HFFc6 (cell line): Measurements from ENCODE around the gene MYT1. TPM values are rescaled to one million over a fixed set of nuclear protein-coding genes. Genes with fewer than 3 reads are reported as not detected.
A peak's percentile ranks its signal among the peaks of the same experiment; 100 is the strongest.
"Not testable (repeated sequence)": the region's sequence is repeated elsewhere in the genome, so short reads cannot be mapped to it uniquely, and the experiment has no call there.

Experiments used
- DNase-seq: peaks from one replicate; pipeline ENCODE4 v3.0.0-alpha.2; 2018
- H3K27ac Mint-ChIP-seq: 2 replicates; pipeline ENCODE4 v1.8.0; 2020; ENCODE audit warnings: mild to moderate bottlenecking, mixed read lengths
- H3K27me3 Mint-ChIP-seq: 2 replicates; pipeline ENCODE4 v1.8.0; 2021; ENCODE audit warnings: mild to moderate bottlenecking, moderate library complexity, mixed read lengths; ENCODE audit not compliant: insufficient read depth
- H3K36me3 Mint-ChIP-seq: 2 replicates; pipeline ENCODE4 v1.8.0; 2021; ENCODE audit warnings: low read depth, mixed read lengths
- H3K4me1 Mint-ChIP-seq: 2 replicates; pipeline ENCODE4 v1.8.0; 2020; ENCODE audit warnings: low read depth, mixed read lengths
- H3K4me3 Mint-ChIP-seq: 2 replicates; pipeline ENCODE4 v1.8.0; 2020; ENCODE audit warnings: mild to moderate bottlenecking, moderate library complexity, mixed read lengths
- H3K9me3 Mint-ChIP-seq: 2 replicates; pipeline ENCODE4 v1.8.0; 2020; ENCODE audit warnings: mild to moderate bottlenecking, mixed read lengths
- total RNA-seq, 6 experiments: library from RNA; stranded (reverse); fragmentation: NEBNext Ultra II Directional; extraction: Animal tissue kit (Norgen Biotek cat#: 25700); gene quantifications; 2 replicates in 1 of 6; 3 replicates in 5 of 6; pipeline ENCODE4 v1.2.3, GENCODE V29; 2021
- TF ChIP-seq, protein P1 (sequence below): fragments of 200-600 bp; sonication (generic); IDR thresholded peaks from 2 replicates; pipeline ENCODE4 v1.5.0; 2021; ENCODE audit warnings: antibody characterized with exemption, mild to moderate bottlenecking

The MYT1 gene
- total RNA-seq, 6 experiments from 2014 or later: not detected

DNA sequence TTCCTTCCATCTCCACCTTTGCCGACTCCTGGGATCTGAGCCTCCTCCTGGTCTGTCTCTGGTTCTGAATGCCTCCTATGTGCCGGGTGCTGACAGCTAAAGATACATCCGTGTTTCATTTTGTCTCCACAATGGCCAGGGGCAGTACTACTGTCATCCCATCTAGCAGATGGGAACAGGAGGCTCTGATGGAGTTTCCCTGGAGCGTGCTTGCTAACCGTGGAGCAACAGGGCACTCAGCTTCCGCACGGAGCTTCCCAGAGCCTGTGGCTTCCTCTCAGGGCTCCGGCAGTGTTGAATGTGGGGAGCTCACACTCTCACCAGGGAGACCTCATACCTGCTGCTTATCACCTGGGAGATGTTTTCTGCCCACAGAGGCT is 45.0 kb upstream of the MYT1 start:
- H3K36me3 Mint-ChIP-seq: no peaks in the 10 kb centered on the region
- TF ChIP-seq, protein P1, sequence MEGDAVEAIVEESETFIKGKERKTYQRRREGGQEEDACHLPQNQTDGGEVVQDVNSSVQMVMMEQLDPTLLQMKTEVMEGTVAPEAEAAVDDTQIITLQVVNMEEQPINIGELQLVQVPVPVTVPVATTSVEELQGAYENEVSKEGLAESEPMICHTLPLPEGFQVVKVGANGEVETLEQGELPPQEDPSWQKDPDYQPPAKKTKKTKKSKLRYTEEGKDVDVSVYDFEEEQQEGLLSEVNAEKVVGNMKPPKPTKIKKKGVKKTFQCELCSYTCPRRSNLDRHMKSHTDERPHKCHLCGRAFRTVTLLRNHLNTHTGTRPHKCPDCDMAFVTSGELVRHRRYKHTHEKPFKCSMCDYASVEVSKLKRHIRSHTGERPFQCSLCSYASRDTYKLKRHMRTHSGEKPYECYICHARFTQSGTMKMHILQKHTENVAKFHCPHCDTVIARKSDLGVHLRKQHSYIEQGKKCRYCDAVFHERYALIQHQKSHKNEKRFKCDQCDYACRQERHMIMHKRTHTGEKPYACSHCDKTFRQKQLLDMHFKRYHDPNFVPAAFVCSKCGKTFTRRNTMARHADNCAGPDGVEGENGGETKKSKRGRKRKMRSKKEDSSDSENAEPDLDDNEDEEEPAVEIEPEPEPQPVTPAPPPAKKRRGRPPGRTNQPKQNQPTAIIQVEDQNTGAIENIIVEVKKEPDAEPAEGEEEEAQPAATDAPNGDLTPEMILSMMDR: no peak
- no peaks in the 10 kb centered on the region for H3K9me3 Mint-ChIP-seq
- no peak for DNase-seq
- peaks cover 37% of the 10 kb centered on the region for H3K27me3 Mint-ChIP-seq
- 0 out of 2 replicates have a peak, but pooled peaks cover 5% of the 10 kb centered on the region for H3K4me1 Mint-ChIP-seq
- H3K4me3 Mint-ChIP-seq: no peak overlapping the region
- no peak overlapping the region for H3K27ac Mint-ChIP-seq

DNA sequence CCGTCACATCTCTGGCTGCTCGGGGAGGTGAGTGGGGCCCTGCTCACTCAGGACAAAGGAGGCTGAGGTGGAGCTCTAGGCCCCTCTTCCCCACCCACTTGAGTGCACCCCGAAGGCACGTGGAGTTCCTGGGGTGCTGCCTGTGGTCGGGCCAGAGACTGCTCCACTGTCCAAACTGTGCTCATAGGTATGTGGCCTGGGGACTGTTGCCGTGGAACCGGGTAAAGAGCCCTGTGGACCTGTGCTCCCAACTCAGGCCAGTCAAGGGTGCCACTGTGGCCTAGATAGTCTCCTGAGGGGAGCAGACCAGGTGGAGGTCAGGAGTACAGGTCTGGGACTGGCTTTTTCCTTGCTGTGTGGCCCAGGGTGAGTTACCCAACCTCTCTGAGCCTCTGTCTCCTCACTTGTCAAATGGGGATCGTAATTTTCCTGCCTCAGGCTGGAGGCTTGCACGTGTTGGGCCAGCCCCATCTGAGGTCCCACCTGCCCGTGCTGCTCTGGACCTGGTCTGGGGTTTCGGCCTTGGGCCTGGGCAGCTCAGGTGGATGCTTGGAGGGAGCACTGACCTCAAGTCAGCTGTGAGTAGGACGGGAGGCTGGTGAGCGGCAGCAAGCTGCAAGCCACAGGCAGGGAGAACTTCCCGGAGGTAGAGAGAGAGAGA is 44.4 kb upstream of the MYT1 start:
- H3K4me1 Mint-ChIP-seq: 0 out of 2 replicates have a peak, but pooled peaks cover 5% of the 10 kb centered on the region
- H3K27ac Mint-ChIP-seq: no peak overlapping the region
- H3K4me3 Mint-ChIP-seq: peak overlapping the region; percentile 47; the same call in 1 of the 2 replicates
- no peak for DNase-seq
- TF ChIP-seq, protein P1: no peak
- H3K36me3 Mint-ChIP-seq: no peaks in the 10 kb centered on the region
- peaks cover 38% of the 10 kb centered on the region for H3K27me3 Mint-ChIP-seq
- no peaks in the 10 kb centered on the region for H3K9me3 Mint-ChIP-seq

DNA sequence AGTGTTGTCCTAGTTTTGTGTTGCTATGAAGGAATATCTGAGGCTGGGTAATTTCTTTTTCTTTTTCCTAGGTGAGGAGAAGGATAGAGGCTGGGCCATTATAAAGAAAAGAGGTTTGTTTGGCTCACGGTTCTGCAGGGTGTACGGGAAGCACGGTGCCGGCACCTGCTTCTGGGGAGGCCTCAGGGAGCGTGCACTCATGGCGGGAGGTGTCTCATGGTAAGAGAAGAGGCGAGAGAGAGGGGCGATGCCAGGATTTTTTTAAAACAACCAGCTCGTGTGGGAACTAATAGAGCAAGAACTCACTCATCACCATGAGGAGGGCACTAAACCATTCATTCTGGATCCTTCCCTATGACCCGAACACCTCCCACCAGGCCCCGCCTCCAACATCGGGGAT is 42.7 kb upstream of the MYT1 start:
- Mint-ChIP-seq H3K4me1 (0 out of 2 replicates have a peak, but pooled peaks cover 5% of the 10 kb centered on the region), H3K27ac (no peak overlapping the region), H3K4me3 (no peak overlapping the region), H3K36me3 (no peaks in the 10 kb centered on the region), H3K27me3 (peaks cover 34% of the 10 kb centered on the region), H3K9me3 (no peaks in the 10 kb centered on the region)
- DNase-seq: no peak
- TF ChIP-seq, protein P1: no peak

DNA sequence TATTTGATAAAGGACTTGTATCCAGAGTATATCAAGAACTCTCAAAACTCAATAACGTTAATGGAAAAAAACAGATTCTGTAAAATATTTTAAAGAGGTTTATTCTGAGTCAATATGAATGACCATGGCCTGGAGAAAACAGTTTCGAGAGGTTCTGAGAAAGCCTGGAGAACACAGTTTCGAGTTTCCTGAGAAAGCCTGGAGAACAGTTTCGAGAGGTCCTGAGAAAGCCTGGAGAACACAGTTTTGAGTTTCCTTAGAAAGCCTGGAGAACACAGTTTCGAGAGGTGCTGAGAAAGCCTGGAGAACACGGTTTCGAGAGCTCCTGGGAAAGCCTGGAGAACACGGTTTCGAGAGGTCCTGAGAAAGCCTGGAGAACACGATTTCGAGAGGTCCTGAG is 41.3 kb upstream of the MYT1 start:
- H3K36me3 Mint-ChIP-seq, H3K27ac Mint-ChIP-seq, DNase-seq, H3K4me1 Mint-ChIP-seq, H3K9me3 Mint-ChIP-seq, H3K4me3 Mint-ChIP-seq: not testable (repeated sequence)
- peaks cover 34% of the 10 kb centered on the region for H3K27me3 Mint-ChIP-seq

DNA sequence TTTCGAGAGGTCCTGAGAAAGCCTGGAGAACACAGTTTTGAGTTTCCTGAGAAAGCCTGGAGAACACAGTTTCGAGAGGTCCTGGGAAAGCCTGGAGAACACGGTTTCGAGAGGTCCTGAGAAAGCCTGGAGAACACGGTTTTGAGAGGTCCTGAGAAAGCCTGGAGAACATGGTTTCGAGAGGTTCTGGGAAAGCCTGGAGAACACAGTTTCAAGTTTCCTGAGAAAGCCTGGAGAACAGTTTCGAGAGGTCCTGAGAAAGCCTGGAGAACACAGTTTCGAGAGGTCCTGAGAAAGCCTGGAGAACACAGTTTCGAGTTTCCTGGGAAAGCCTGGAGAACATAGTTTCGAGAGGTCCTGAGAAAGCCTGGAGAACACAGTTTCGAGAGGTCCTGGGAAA is 40.7 kb upstream of the MYT1 start:
- H3K27me3 Mint-ChIP-seq: peaks cover 35% of the 10 kb centered on the region
- H3K4me3 Mint-ChIP-seq, H3K4me1 Mint-ChIP-seq: not testable (repeated sequence)

DNA sequence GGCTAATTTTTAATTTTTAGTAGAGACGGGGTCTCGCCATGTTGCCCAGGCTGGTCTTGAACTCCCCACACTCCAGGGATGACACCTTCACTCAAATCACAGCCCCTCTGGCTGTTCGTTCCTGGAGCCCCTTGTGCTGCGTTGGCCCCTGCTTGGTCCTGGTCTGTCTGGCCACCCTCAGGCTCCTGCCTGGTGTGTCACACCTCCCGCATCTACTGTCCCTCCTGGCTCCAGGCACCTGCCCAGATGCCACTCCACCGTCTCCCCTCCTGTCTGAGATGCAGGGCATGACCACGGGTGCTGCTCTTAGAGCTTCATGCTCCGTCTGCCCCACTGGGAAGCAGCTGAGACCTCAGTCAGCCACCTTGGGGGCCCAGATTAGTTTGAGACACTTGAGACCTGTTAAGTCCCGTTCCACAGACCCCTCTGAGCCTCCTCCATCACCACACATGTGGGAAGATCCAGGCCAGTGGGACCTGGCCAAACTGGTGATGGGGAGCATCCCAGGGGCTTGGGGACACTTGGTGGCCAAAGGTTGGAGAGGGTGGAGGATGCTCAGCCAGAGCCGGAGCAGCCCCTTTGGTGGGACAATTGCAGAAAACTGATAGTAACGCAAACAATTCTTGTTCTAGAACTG is 35.0 kb upstream of the MYT1 start:
- H3K9me3 Mint-ChIP-seq: no peaks in the 10 kb centered on the region
- DNase-seq: no peak

More for the DNA sequence above, 40.7 kb upstream of the MYT1 start:
- not testable (repeated sequence) for H3K36me3 Mint-ChIP-seq, DNase-seq, H3K9me3 Mint-ChIP-seq, H3K27ac Mint-ChIP-seq

More for the DNA sequence above, 35.0 kb upstream of the MYT1 start:
- H3K27ac Mint-ChIP-seq: no peak overlapping the region
- H3K4me1 Mint-ChIP-seq: no peaks in the 10 kb centered on the region
- no peak overlapping the region for H3K4me3 Mint-ChIP-seq
- TF ChIP-seq, protein P1: no peak
- H3K27me3 Mint-ChIP-seq: peaks cover 20% of the 10 kb centered on the region
- no peaks in the 10 kb centered on the region for H3K36me3 Mint-ChIP-seq
